ENCODE data around the gene KPNA5.
"Not testable (repeated sequence)": the region's sequence is repeated elsewhere in the genome, so short reads cannot be mapped to it uniquely, and the experiment has no call there.

KPNA5 gene

GRCh38 chr6:116680880-116681672, at the start of gene KPNA5:
TSS of gene KPNA5 (plus strand) at chr6:116681211. CDS start at chr6:116681335, 124 bp downstream.
- DNase-seq: peak; percentile 90

- no peak for DNase-seq
Measured at GRCh38 chr6:116631379-116631990, 49.5 kb upstream of the KPNA5 start.

- no peak for DNase-seq
Measured at GRCh38 chr6:116633685-116634084, 47.3 kb upstream of the KPNA5 start.

GRCh38 chr6:116648156-116648555, 32.9 kb upstream of the KPNA5 start:
- DNase-seq: no peak

GRCh38 chr6:116649129-116649528, 31.9 kb upstream of the KPNA5 start:
- DNase-seq: no peak

GRCh38 chr6:116651916-116652315, 29.1 kb upstream of the KPNA5 start:
- DNase-seq: no peak

- DNase-seq: no peak
Measured at GRCh38 chr6:116661594-116661993, 19.4 kb upstream of the KPNA5 start.

GRCh38 chr6:116662202-116662601, 18.8 kb upstream of the KPNA5 start:
- DNase-seq: no peak

- DNase-seq: no peak
Measured at GRCh38 chr6:116663308-116663707, 17.7 kb upstream of the KPNA5 start.

GRCh38 chr6:116664169-116664568, 16.8 kb upstream of the KPNA5 start:
- not testable (repeated sequence) for DNase-seq

- no peak for DNase-seq
Measured at GRCh38 chr6:116665464-116665863, 15.5 kb upstream of the KPNA5 start.

- no peak for DNase-seq
Measured at GRCh38 chr6:116666869-116667268, 14.1 kb upstream of the KPNA5 start.

- DNase-seq: peak; percentile 64
Measured at GRCh38 chr6:116667623-116668022, 13.4 kb upstream of the KPNA5 start.

- DNase-seq: no peak
Measured at GRCh38 chr6:116672306-116672705, 8.7 kb upstream of the KPNA5 start.

GRCh38 chr6:116676021-116676420, 5.0 kb upstream of the KPNA5 start:
- DNase-seq: no peak

GRCh38 chr6:116682334-116682712, 1.3 kb downstream of the KPNA5 start:
- DNase-seq: peak; percentile 68

- no peak for DNase-seq
Measured at GRCh38 chr6:116685437-116685993, 4.5 kb downstream of the KPNA5 start.

- not testable (repeated sequence) for DNase-seq
Measured at GRCh38 chr6:116686475-116687101, 5.6 kb downstream of the KPNA5 start.

- no peak for DNase-seq
Measured at GRCh38 chr6:116691154-116691553, 10.1 kb downstream of the KPNA5 start.

- DNase-seq: not testable (repeated sequence)
Measured at GRCh38 chr6:116692873-116693272, 11.9 kb downstream of the KPNA5 start.

GRCh38 chr6:116693275-116693674, 12.3 kb downstream of the KPNA5 start:
- not testable (repeated sequence) for DNase-seq

GRCh38 chr6:116695401-116695800, 14.4 kb downstream of the KPNA5 start:
- DNase-seq: no peak

- DNase-seq: no peak
Measured at GRCh38 chr6:116697480-116697879, 16.5 kb downstream of the KPNA5 start.

GRCh38 chr6:116703888-116704287, 22.9 kb downstream of the KPNA5 start:
- DNase-seq: not testable (repeated sequence)

All from DMS79 treated with DMSO at 0.1 percent for 48 hours (cell line).